Ectodermal cell (in vitro differentiated cells): ENCODE results near the gene CCL1.

ENCODE experiments used
- H3K27ac ChIP-seq: 2 replicates; pipeline ENCODE4 v1.7.0; 2013; ENCODE audit warnings: mild to moderate bottlenecking, low read depth, low read length; ENCODE audit not compliant: insufficient read depth, poor library complexity, severe bottlenecking
- H3K27me3 ChIP-seq: 2 replicates; pipeline ENCODE4 v1.7.0; 2013; ENCODE audit warnings: mild to moderate bottlenecking, low read length; ENCODE audit not compliant: insufficient read depth, control insufficient read depth, poor library complexity, severe bottlenecking
- H3K36me3 ChIP-seq: one replicate; pipeline ENCODE4 v1.7.0; 2013; ENCODE audit warnings: low read length; ENCODE audit not compliant: control insufficient read depth, insufficient read depth
- H3K4me1 ChIP-seq: one replicate; pipeline ENCODE4 v1.7.0; 2013; ENCODE audit warnings: low read length; ENCODE audit not compliant: control insufficient read depth, insufficient read depth
- H3K4me3 ChIP-seq: 2 replicates; pipeline ENCODE4 v1.7.0; 2013; ENCODE audit warnings: low read depth, low read length, control low read depth; ENCODE audit not compliant: insufficient read depth
- H3K9me3 ChIP-seq: 2 replicates; pipeline ENCODE4 v1.7.0; 2013; ENCODE audit warnings: mild to moderate bottlenecking, low read length, moderate library complexity; ENCODE audit not compliant: control insufficient read depth
- WGBS, 2 experiments: methylation state at CpG; one replicate each; pipeline ENCODE4 v1.1.7; 2013; ENCODE audit warnings: missing lambda C conversion rate in 2 of 2; 5-methylcytosine and 5-hydroxymethylcytosine counted together

Gene CCL1

GRCh38 chr17:34384271-34384670, 21.2 kb upstream of the CCL1 start:
- WGBS, 2 experiments, result no CpG with 5 or more reads among the region's 1 CpG
- H3K27ac ChIP-seq, result no peak overlapping the region
- H3K36me3 ChIP-seq, result no peaks in the 10 kb centered on the region
- H3K27me3 ChIP-seq, result no peaks in the 10 kb centered on the region
- no peaks in the 10 kb centered on the region for H3K4me1 ChIP-seq
- no peaks in the 10 kb centered on the region for H3K9me3 ChIP-seq
- no peak overlapping the region for H3K4me3 ChIP-seq

- no peaks in the 10 kb centered on the region for H3K27me3 ChIP-seq
- H3K36me3 ChIP-seq, result no peaks in the 10 kb centered on the region
- H3K4me3 ChIP-seq, result no peak overlapping the region
- H3K27ac ChIP-seq, result no peak overlapping the region
- H3K4me1 ChIP-seq, result no peaks in the 10 kb centered on the region
- WGBS, 2 experiments, result 89 to 93% methylated on average over 3 of the region's 3 CpGs
- no peaks in the 10 kb centered on the region for H3K9me3 ChIP-seq
Measured at GRCh38 chr17:34383216-34383615, 20.2 kb upstream of the CCL1 start.

- Histone ChIP-seq H3K27me3 (no peaks in the 10 kb centered on the region), H3K27ac (no peak overlapping the region), H3K4me3 (no peak overlapping the region), H3K9me3 (no peaks in the 10 kb centered on the region), H3K4me1 (no peaks in the 10 kb centered on the region), H3K36me3 (no peaks in the 10 kb centered on the region)
- WGBS, 2 experiments, result 75 to 80% methylated on average over 7 of the region's 7 CpGs
Measured at GRCh38 chr17:34382621-34383124, 19.6 kb upstream of the CCL1 start.

GRCh38 chr17:34379868-34380267, 16.8 kb upstream of the CCL1 start:
- H3K4me3 ChIP-seq, result no peak overlapping the region
- 93% methylated on average over 4 to 5 of the region's 5 CpGs for WGBS, 2 experiments
- H3K9me3 ChIP-seq, result no peaks in the 10 kb centered on the region

GRCh38 chr17:34378664-34379101, 15.7 kb upstream of the CCL1 start:
- 82% methylated on average over 6 of the region's 6 CpGs for WGBS, 2 experiments
- Histone ChIP-seq H3K4me3 (no peak overlapping the region), H3K27me3 (no peaks in the 10 kb centered on the region), H3K27ac (no peak overlapping the region), H3K9me3 (no peaks in the 10 kb centered on the region), H3K36me3 (no peaks in the 10 kb centered on the region), H3K4me1 (no peaks in the 10 kb centered on the region)

More at GRCh38 chr17:34379868-34380267, 16.8 kb upstream of the CCL1 start:
- H3K4me1 ChIP-seq, result no peaks in the 10 kb centered on the region
- H3K27me3 ChIP-seq, result no peaks in the 10 kb centered on the region
- H3K36me3 ChIP-seq, result no peaks in the 10 kb centered on the region
- no peak overlapping the region for H3K27ac ChIP-seq

GRCh38 chr17:34377078-34377823, 14.2 kb upstream of the CCL1 start:
- Histone ChIP-seq H3K4me1 (no peaks in the 10 kb centered on the region), H3K27ac (no peak overlapping the region), H3K27me3 (no peaks in the 10 kb centered on the region), H3K9me3 (no peaks in the 10 kb centered on the region), H3K4me3 (no peak overlapping the region), H3K36me3 (no peaks in the 10 kb centered on the region)
- 92 to 95% methylated on average over 3 of the region's 3 CpGs for WGBS, 2 experiments

- Histone ChIP-seq H3K4me3 (no peak overlapping the region), H3K9me3 (no peaks in the 10 kb centered on the region), H3K27me3 (no peaks in the 10 kb centered on the region), H3K36me3 (no peaks in the 10 kb centered on the region), H3K27ac (no peak overlapping the region), H3K4me1 (no peaks in the 10 kb centered on the region)
- WGBS, 2 experiments, result 92 to 95% methylated on average over 11 of the region's 11 CpGs
Measured at GRCh38 chr17:34375426-34375997, 12.5 kb upstream of the CCL1 start.

- Histone ChIP-seq H3K27me3 (no peaks in the 10 kb centered on the region), H3K9me3 (no peaks in the 10 kb centered on the region), H3K27ac (no peak overlapping the region), H3K4me3 (no peak overlapping the region), H3K36me3 (no peaks in the 10 kb centered on the region), H3K4me1 (no peaks in the 10 kb centered on the region)
- 89 to 92% methylated on average over 4 of the region's 5 CpGs for WGBS, 2 experiments
Measured at GRCh38 chr17:34374457-34374856, 11.4 kb upstream of the CCL1 start.

GRCh38 chr17:34371405-34372100, 8.5 kb upstream of the CCL1 start:
- Histone ChIP-seq H3K36me3 (no peaks in the 10 kb centered on the region), H3K4me1 (no peaks in the 10 kb centered on the region), H3K9me3 (no peaks in the 10 kb centered on the region), H3K4me3 (no peak overlapping the region), H3K27ac (no peak overlapping the region), H3K27me3 (no peaks in the 10 kb centered on the region)
- WGBS, 2 experiments, result 97 to 98% methylated on average over 3 of the region's 3 CpGs

GRCh38 chr17:34370997-34371395, 8.0 kb upstream of the CCL1 start:
- Histone ChIP-seq H3K4me3 (no peak overlapping the region), H3K36me3 (no peaks in the 10 kb centered on the region), H3K4me1 (no peaks in the 10 kb centered on the region), H3K9me3 (no peaks in the 10 kb centered on the region), H3K27ac (no peak overlapping the region), H3K27me3 (no peaks in the 10 kb centered on the region)
- WGBS, 2 experiments, result 87 to 90% methylated on average over 3 of the region's 3 CpGs
